Endometrium (tissue), 2 donors: ENCODE results near the gene PPFIA1.
"Not testable (repeated sequence)": the region's sequence is repeated elsewhere in the genome, so short reads cannot be mapped to it uniquely, and the experiment has no call there.

Source experiments
- FAIRE-seq: peaks from 2 replicates; lab custom pipeline; 2012; peaks lifted over from hg19 to GRCh38; lab: Jason Lieb, UNC
- donor health status: control.
- donor health status: control.

PPFIA1 gene

DNA sequence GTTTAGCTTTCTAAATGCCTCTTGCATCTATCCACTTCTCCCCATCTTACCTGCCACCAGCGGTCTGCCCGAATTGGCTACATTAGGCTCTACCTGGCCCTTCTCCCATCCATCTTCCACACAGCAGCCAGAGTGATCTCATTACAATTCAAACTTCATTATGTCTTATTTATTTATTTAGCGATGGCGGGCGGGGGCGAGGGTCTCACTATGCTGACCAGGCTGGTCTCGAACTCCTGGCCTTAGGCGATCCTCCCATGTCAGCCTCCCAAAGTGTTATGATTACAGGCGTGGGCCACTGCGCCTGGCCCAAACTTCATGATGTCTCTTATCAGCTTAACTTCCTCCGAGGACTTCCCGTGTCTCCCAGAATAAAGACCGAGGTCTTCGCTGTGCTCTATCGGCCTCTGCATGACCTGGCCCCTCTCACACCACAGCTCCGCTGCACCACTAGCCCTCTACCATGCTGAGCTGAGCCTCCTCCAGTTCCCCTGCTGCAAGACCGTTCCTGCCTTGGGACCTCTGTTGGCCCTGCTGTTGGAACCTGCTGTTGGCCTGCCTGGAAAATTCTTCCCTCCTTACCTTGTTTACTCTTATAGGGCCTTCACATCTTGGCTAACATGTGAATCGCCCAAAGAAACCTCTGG, 127.0 kb downstream of the PPFIA1 start:
- no peak for FAIRE-seq

DNA sequence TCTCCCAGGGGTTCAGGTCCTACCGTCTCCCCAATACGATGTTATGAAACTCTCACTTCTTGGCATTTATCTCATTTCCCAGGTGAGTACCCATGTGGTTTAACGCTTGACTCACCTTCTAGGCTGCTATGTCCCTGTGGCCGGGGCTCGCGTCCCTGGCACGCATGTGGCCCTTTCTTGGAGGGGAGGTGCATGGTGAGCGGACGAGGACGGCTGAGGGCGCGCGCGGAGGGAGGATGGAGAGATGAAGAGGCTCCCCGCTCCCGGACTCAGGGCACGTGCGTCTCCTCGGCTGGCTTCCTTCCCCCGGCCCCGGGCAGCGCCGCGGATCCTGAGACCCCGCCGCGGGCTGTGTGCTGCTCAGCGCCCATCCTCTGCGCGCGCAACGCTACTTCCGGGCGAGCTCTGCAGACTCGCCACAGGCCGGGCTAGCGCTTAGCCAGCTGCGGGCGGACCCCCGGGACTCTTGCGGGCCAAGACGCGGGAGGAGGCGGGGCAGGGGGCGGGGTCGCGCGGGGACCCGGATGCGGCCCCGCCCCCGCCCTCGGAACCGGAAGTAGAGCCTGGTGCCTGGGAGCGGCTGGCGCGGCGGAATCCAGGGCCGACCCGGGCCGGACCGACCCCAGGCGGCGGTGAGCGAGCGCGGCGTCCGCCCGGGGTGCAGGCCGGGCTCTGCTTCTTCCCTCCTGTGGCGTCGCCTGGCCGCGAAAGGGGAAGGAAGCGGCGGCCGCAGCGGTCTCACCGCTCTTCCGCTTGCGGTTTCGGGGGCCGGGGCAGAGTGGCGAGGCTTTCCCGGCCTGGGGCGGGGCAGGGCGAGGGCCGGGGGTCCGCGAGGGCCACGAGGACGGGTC, 127.7 kb downstream of the PPFIA1 start, which contains the start of gene CTTN:
CTTN (plus strand) TSS at position 547 of the 851 bp plus-strand sequence. CDS start 8,769 bp downstream, outside the sequence.
- FAIRE-seq, result no peak

DNA sequence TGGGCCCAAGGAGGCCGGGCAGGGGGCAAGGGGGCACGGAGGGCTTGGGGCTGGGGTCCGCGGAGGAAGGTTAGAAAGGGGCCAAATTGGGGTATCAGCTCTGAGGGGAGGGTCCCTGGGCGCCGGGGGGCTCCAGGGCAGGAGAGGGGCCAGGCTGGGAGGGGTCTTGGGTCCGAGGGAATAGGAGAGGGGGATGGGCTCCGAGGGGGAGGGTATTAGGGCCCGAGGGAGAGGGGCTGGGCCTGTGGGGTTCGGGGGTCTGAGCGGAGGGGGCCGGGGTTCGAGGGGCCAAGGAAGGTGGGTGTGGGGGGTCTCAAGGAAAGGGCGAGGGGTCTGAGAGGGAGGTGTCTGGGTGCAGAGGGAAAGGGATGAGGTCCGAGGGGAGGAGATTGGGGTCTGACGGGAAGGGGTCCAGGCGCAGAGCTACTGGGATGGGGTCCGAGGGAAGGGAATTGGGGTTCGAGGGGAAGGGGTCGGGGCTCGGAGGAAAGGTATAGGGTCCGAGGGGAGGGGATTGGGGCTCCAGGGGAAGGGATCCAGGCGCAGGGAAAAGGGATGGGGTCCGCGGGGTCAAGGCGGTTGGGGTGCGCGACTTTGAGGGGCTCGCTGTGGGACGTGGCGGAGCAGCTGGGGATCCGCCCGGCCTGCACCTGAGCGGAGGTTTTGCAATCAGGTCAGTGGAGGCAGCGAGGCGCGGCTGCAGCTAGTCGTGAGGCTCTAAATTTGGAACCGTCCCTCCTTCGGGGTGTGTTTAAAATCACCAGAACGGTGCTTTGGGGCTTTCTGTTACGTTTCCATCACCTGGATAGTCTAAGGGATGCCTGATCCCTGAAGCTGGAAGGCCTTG, 128.6 kb downstream of the PPFIA1 start:
- no peak for FAIRE-seq

DNA sequence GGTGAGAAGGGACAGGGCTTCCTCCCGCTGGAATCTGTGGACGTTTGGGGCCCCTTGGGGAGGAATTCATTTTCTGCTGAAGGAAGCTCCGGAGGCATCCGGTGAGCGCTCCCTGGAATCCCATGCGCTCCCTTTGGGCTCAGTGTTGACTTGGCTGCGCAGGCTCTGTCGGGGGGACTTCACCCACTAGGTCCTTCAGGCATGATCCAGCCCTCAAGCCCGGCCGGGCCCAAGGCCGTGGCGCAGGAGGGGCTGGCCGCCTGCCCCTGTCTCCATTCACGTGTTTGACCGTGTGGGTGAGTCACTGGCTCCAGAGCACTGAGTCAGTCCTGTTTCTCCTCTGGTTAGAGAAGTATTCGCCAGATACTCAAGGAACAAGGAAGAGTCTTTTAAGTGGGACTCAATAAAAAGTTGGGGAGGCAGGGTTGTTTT, 129.2 kb downstream of the PPFIA1 start:
- FAIRE-seq, result no peak

DNA sequence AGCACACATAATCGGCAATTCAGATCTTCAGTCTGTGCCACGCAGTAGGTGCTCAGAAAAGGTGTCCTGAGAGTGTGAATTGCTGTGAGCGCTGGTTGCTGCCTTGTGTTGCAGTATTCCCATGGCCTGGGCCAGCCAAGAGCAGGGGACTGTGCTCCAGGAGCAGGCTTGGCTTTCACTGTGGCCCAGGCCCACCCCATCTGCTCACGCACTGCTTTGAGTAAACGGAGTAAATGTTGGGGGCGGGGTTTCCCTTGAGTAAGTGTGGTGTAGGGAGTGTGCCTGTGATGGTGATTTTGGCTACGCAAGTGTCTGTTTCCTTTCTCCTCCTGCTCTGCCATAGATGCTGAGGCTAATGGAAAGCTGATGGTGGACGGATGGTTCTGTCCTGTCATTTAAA, 130.2 kb downstream of the PPFIA1 start:
- FAIRE-seq, result no peak

DNA sequence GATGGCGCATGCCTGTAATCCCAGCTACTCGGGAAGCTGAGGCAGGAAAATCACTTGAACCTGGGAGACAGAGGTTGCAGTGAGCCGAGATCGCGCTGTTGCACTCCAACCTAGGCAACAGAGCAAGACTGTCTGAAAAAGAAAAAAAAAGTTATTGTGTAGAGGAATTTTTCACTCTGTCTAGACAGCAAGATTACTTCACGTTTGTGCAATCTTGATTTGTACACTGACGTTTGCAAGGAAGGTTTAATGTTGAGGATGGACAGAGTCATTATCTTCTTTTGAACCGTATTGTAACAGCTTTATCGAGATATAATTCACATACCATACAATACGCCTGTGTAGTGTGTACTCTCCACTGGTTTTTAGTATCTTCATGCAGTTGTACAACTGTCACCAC, 131.5 kb downstream of the PPFIA1 start:
- FAIRE-seq, result no peak

DNA sequence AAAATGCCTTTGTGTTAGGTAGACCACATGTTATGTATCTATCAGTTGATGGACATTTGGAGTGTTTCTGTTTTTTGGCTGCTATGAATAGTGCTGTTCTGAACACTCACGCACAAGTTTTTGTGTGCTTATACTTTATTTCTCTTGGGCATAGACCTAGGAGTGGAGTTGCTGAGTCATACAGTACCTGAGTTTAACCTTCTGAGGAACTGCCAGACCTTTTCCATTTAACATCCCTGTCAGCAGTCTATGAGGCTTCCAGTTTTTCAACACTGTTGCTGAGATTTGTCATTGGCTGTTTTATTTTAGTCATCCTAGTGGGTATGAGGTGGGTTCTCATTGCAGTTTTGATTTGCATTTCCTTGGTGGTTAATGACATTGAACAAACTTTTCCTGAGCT, 132.2 kb downstream of the PPFIA1 start:
- FAIRE-seq, result no peak

DNA sequence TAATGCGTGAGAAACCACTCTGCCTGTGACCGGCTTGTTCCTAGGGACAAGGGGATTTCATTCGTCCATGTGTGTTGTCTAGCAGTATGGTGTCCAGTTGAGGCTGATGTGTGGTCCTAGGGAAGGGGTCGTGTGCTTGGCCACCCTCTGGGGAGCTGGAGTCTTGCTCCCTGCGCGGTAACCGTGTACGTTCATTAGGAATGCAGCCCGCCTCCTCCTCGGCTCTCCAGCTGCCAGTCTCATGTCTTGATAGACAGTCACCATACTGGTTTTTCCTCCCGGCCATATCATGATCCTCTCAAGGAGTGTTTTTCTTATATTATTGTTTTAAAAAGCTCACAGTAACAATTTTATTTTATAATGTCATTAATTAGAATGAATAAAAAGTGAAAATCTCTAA, 133.8 kb downstream of the PPFIA1 start:
- no peak for FAIRE-seq

DNA sequence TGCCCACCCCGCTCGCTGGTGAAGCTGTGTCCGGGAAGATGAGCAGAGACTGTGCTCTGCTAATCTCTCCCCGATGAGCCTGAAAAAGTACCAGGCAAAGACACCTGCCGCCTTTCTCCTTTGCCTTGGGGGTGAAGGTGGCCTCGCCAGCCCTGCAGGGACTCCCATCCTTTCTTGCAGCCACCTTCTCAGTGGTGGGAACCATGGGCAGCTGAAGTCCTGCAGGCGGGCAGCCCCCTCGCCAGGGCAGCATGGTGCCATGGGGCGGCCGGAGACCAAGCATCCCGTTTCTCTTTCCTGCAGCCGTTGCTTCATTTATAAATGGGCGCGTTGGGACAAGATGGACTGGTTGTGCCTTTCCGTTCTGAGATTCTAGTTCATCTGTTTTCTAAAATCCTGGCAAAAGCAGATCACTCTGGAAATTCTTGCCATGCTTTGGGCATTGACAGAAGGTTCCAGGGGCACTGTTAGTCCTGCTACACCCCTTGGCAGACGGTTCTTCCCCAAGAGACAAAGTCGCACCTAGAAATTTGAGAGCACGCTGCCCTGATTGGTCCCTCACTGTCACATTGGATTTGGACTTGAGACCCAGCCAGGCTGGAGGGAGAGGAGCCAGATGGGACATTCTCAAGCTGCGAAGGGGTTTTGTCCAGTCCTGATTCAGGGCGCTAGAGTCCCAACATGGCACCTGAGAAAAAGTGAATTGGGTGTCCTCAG, 135.3 kb downstream of the PPFIA1 start:
- no peak for FAIRE-seq

DNA sequence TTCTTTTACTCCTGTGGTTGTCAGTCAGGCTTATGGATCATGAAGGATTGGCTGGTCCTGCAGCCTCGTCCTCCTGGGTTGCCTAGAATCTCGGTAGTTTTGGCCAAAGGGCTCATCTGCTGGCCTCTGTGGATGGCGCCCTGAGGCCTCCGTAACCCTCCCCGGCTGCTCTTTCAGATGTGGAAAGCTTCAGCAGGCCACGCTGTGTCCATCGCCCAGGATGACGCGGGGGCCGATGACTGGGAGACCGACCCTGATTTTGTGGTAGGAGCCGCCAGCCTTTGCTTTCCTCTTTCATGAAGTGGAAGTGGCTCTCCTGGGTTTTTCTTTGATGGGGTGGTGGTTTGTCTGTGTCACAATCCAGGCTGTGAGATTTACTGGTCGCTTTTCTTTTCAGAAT, 136.6 kb downstream of the PPFIA1 start:
- no peak for FAIRE-seq

DNA sequence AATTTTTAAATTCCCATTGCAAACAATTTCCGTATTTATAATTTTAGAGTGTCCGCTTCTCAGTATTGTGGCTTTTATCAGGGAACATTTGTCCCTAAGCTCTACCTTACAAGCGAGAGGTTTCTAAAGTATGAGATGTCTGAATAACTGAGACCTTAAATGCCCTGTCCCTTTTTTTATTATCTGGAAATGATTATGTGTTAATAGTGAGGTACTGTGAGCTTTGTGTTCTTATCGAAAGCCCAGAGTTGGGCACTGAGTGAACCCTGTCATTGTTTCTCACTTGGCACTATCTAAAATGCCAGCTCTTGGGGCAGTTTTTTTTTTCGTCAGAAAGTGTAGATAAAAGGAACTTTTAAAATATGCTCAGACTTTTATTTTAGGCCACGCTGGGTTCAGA, 137.3 kb downstream of the PPFIA1 start:
- no peak for FAIRE-seq

DNA sequence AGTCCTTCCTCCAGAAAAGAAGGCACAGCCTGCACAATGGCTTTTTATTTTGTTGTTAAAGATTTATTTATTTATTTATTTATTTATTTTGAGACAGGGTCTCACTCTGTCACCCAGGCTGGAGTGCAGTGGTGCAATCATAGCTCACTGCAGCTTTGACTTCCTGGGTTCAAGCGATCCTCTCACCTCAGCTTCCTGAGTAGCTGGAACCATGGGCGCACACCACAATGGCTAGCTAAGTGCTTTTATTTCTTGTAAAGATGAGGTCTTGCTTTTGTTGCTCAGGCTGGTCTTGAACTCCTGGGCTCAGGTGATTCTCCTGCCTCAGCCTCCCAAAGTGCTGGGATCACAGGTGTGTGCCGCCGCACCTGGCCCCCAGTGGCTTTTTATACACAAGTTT, 137.8 kb downstream of the PPFIA1 start:
- not testable (repeated sequence) for FAIRE-seq

DNA sequence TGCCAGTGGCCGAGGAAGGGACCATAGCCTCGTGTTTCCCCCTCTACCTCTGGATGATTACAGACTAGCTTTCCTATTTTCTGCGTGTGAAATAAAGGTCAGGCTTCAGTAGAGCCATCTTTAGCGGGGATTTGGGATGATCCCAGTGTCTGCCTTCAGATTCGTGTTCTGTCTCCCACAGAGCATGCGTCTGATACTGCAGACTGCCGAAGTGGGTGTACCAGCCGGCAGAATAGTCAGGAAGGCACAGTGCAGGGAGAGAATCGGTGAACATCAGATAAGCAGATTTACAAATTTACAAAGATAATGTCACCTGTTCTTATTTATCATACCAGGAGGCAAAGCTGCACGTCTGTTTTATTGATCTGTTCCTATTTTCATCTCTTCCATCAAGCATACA, 138.9 kb downstream of the PPFIA1 start:
- no peak for FAIRE-seq

DNA sequence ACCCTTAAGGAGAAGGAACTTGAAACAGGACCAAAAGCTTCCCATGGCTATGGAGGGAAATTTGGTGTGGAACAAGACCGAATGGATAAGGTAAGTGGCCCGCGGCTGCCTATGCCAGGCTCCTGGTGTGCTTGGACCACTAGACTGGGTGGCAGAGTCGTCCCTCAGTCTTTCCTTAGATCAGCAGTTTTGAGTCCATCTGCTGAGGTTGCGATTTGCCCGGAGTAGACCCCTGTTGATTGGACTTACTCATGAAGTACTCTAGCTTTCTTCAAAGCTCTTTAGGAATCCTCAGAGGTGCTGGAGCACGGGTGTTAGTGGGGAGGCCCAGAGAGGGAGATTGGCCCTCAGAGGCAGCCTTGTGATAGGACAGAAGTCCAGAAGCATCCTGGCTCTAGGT, 139.4 kb downstream of the PPFIA1 start:
- FAIRE-seq, result no peak

DNA sequence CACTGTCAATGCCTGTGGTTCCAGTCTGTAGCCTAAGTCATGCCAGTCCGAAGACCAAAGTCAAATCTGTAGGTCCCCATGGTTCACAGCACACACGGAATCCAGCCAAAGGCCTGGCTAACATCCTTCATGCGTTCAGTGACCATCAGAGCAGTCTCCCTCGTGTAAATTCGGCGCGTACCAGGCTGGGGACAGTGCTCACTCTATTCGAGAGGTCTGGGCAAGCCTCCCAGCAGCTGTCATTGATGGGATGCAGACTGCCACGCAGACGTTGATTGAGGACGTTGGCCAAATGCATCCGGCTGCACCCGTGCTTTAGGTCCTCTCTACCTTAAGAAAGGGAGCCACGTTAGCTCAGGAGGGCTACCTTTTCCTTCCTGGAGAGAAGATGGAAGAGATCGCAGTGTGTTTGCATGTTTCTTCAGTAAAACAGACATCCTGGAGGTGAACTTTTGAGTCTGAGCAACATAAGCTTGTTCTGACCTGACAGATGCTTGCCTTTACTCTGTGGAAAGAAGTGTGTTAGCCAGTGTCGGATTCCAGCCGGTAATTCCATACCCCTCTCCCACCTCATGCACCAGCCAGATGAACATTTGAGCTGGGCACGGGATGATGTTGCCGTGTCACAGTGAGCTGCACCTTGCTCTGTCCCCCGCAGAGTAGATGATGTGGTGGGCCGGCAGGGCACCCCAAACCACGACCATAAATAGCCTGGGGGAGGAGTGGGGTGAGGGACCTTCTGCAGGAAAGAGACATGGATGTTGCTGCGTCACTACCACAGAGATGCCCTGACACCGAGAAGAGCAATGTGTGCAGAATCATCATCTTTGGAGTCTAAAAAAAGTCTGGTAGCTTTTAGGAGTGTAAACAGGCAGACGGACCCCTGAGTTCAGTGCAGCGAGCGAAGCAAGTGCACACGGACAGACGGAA, 140.1 kb downstream of the PPFIA1 start:
- FAIRE-seq, result no peak

DNA sequence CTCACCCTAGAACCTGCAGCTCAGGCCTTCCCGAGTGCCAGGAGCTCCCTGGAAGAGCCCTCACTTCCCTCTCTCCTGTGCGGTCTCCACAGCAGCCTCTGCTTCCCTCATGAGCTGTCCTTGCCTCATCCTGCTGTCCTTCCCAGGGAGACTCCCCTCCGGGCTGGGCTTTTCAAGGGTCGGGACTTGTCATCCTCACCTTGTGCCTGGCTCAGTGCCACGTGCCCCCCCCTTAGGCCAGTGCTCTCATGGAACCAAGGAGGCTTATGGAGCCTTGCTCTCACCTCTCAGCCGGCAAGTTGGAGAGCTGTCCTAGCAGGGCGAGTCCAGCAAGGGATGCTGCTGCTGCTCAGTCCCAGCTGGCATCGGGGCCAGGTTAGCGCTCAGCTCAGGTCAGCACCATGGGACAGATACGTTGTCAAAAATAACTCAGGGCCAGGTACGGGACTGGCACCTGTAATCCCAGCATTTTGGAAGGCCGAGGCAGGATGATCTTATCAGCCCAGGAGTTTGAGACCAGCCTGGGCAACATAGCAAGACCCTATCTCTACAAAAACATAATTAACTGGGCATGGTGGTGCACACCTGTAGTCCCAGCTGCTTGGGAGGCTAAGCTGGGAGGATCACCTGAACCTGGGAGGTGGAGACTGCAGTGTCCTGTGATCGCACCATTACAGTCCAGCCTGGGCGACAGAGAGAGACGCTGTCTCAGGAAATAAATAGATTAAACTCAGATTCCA, 141.4 kb downstream of the PPFIA1 start:
- FAIRE-seq, result no peak

DNA sequence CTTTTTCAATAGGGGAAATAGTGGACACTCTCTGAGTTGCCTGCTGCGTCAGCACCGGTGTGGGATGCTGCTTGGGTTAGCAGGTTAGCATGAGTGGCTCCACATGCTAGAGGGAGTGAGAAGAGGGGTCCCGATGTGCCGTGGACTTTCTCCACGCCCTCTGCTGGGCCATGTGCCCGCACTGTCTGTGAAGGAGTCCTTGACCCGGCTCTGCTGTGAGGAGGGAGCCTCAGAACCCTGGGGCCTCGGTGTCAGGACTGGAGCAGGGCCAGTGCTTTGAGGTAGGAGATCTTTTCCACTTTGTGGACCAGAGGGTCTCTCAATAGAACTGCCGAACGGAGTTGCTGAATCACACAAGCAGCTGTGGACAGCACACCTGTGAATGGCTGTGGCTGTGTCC, 142.7 kb downstream of the PPFIA1 start:
- FAIRE-seq, result no peak

DNA sequence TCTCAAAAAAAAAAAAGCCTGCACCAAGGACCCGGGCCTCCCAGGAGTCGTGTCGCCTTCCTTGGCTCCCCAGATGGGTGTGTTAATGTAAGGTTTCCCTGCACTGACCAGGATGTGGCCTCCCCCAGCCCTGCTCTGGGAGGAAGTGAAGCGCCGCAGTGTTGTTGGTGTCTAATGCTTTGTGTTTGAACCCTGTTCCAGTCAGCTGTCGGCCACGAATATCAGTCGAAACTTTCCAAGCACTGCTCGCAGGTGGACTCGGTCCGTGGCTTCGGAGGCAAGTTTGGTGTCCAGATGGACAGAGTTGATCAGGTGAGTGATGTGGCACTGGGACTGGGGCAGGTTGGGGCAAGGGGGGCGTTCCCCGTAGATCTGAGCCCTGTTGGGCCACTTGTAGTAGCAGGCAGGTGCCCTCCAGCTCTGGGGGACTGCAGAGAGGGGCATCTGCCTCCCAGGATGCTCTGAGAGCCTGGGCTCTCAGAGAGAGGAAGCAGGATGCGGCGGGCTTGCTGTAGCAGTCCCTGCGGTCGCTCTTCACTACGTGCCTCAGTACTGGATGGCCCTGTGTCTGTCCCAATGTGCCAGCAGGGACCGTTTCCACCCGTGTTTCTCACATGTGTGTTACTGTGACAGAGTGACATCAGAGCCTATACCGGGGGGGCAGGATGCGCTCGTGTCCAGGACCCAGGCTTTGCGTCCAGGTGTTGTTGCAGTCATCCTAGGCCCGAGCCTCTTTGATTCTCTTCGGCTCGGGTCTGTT, 144.0 kb downstream of the PPFIA1 start:
- FAIRE-seq, result no peak

DNA sequence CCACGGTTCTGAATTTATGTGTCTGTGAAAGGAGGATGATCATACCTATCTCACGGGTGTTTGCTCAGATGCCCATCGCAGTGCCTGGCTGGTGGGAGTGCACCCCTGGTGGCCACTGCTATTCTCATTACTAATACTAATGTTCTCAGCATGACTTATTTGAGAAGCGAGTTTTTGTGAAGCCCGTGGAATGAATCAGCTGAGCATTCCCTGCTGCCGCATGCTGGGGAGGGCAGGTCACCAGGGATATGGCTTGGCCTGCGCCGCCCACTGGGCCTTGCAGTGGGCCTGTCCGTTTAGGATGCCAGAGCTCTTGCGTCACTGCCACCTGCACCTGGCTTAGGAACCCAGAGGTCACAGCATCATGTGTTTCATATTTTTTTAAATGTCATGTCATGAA, 144.7 kb downstream of the PPFIA1 start:
- no peak for FAIRE-seq
